GM21390 (cell line): ENCODE data around the gene APOBEC3C.
"Not testable (repeated sequence)": the region's sequence is repeated elsewhere in the genome, so short reads cannot be mapped to it uniquely, and the experiment has no call there.

Experiments used
- ATAC-seq: cut with Tn5 transposase; IDR thresholded peaks from one replicate; pipeline ENCODE4 v1.9.1; 2021; ENCODE audit not compliant: unreplicated experiment

The APOBEC3C gene

GRCh38 chr22:39055658-39056057 is 41.6 kb downstream of the APOBEC3C start:
- no peak for ATAC-seq

- not testable (repeated sequence) for ATAC-seq
Measured at GRCh38 chr22:39061290-39061689, 47.2 kb downstream of the APOBEC3C start.

GRCh38 chr22:39061951-39062350 is 47.9 kb downstream of the APOBEC3C start:
- ATAC-seq, result not testable (repeated sequence)

GRCh38 chr22:39063904-39064303 is 49.8 kb downstream of the APOBEC3C start:
- not testable (repeated sequence) for ATAC-seq

GRCh38 chr22:39066442-39067276 is 52.6 kb downstream of the APOBEC3C start:
- ATAC-seq, result not testable (repeated sequence)

- ATAC-seq, result no peak
Measured at GRCh38 chr22:39068033-39068785, 54.2 kb downstream of the APOBEC3C start.
